Testis (tissue), 3 donors: Measurements from ENCODE around the gene HEXD. TPM values are rescaled to one million over a fixed set of nuclear protein-coding genes. Genes with fewer than 3 reads are reported as not detected.

Experiments
- DNase-seq: peaks from one replicate; pipeline ENCODE4 v3.0.0-alpha.2; 2019
- H3K27ac ChIP-seq, 2 donors: fragments of 200-600 bp; sonication (generic); one replicate each; pipeline ENCODE4 v1.5.1; 2019
- H3K27me3 ChIP-seq: fragments of 200-600 bp; sonication (generic); one replicate; pipeline ENCODE4 v1.5.1; 2019
- H3K36me3 ChIP-seq: fragments of 200-600 bp; sonication (generic); one replicate; pipeline ENCODE4 v1.5.1; 2017; ENCODE audit warnings: low read depth; ENCODE audit errors: missing control alignments
- H3K4me1 ChIP-seq: fragments of 200-600 bp; sonication (generic); one replicate; pipeline ENCODE4 v1.5.1; 2019
- H3K4me3 ChIP-seq, 2 donors: fragments of 200-600 bp; sonication (generic); one replicate each; pipeline ENCODE4 v1.5.1; 2017 to 2019
- H3K9me3 ChIP-seq: fragments of 200-600 bp; sonication (generic); one replicate; pipeline ENCODE4 v1.5.1; 2017
- POLR2A ChIP-seq: fragments of 450-650 bp; IDR thresholded peaks from one replicate; pipeline ENCODE4 v1.6.1; 2017; ENCODE audit warnings: antibody characterized with exemption, mild to moderate bottlenecking, moderate library complexity
- WGBS, 2 donors: methylation state at CpG; one replicate each; pipeline ENCODE4 v1.1.5; 2018; 5-methylcytosine and 5-hydroxymethylcytosine counted together
- intact Hi-C: fragments of 100-400 bp; cut with DNase I; formaldehyde crosslinking; loops from one replicate; pipeline ENCODE4 v1.15.1; 2023; ENCODE audit warnings: low total_unique reads
- polyA plus RNA-seq: library from polyadenylated mRNA; stranded (reverse); fragments of 350-450 nt; fragmentation: Illumina TruSeq; extraction: RNeasy Lipid Tissue Mini Kit (QIAGEN cat#74804); gene quantifications from one replicate; pipeline ENCODE4 v1.2.3, GENCODE V29; 2014; ENCODE audit warnings: low read depth, low replicate concordance; ENCODE audit not compliant: insufficient read depth
- total RNA-seq, 2 donors: library from RNA; depleted of rRNA; stranded (reverse); fragments of >200 nt; gene quantifications; one replicate each; pipeline ENCODE4 v1.2.3, GENCODE V29; 2016
- TF ChIP-seq, protein P1 (sequence below), 3 experiments: fragments of 450-650 bp in 2 of 3; fragments of 200-600 bp in 1 of 3; sonication (generic) in 1 of 3; IDR thresholded peaks; one replicate each; pipeline ENCODE4 v1.5.1; 2016 to 2019; ENCODE audit warnings: antibody characterized with exemption in 3 of 3, mild to moderate bottlenecking in 2 of 3, moderate library complexity in 1 of 3

The HEXD gene
- total and polyA plus RNA-seq, 3 donors from 2014 or later = 24.4 to 95.3 (median 90.9) TPM

DNA sequence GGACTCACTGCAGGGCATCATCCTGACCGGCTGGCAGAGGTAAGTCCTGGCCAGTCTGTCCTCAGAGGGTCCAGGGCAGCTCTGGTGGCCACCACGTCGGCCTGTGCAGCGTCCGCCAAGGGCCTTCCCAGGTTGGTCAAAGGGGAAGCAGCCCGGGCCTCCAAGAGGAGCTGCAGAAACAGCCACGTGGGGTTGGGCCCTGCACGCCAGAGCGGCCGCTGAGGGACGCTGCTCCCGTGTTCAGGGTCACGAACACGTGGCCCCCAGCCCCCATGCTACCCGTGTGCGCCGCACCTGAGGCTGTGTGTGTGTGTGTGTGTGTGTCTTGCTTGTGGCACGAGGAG, 19.1 kb downstream of the HEXD start:
- WGBS, 2 donors = 86 to 94% methylated on average over 7 to 16 of the region's 18 CpGs
- Histone ChIP-seq H3K4me1 (peaks cover 10% of the 10 kb centered on the region), H3K9me3 (no peaks in the 10 kb centered on the region), H3K27ac (no peak overlapping the region), H3K27me3 (no peaks in the 10 kb centered on the region), H3K4me3 (no peak overlapping the region), H3K36me3 (no peaks in the 10 kb centered on the region)
- intact Hi-C loops = no loop called here
- DNase-seq = no peak
- no peak for TF ChIP-seq POLR2A
- TF ChIP-seq, protein P1, sequence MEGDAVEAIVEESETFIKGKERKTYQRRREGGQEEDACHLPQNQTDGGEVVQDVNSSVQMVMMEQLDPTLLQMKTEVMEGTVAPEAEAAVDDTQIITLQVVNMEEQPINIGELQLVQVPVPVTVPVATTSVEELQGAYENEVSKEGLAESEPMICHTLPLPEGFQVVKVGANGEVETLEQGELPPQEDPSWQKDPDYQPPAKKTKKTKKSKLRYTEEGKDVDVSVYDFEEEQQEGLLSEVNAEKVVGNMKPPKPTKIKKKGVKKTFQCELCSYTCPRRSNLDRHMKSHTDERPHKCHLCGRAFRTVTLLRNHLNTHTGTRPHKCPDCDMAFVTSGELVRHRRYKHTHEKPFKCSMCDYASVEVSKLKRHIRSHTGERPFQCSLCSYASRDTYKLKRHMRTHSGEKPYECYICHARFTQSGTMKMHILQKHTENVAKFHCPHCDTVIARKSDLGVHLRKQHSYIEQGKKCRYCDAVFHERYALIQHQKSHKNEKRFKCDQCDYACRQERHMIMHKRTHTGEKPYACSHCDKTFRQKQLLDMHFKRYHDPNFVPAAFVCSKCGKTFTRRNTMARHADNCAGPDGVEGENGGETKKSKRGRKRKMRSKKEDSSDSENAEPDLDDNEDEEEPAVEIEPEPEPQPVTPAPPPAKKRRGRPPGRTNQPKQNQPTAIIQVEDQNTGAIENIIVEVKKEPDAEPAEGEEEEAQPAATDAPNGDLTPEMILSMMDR (IDR thresholded peaks at IDR 0.05) = no peak

GRCh38 chr17:82438401-82439193, 20.4 kb downstream of the HEXD start:
- Histone ChIP-seq H3K4me3 (no peak overlapping the region), H3K4me1 (peaks cover 22% of the 10 kb centered on the region), H3K36me3 (no peaks in the 10 kb centered on the region), H3K27ac (no peak overlapping the region), H3K9me3 (no peaks in the 10 kb centered on the region), H3K27me3 (no peaks in the 10 kb centered on the region)
- no peak for DNase-seq
- intact Hi-C loops = no loop called here
- 75 to 80% methylated on average over 4 to 26 of the region's 26 CpGs for WGBS, 2 donors
- TF ChIP-seq, protein P1 (IDR thresholded peaks at IDR 0.05) = no peak
- TF ChIP-seq POLR2A = no peak

- 89 to 95% methylated on average over 16 to 19 of the region's 29 CpGs for WGBS, 2 donors
- no peak for TF ChIP-seq POLR2A
- TF ChIP-seq, protein P1 (IDR thresholded peaks at IDR 0.05) = no peak
- Histone ChIP-seq H3K4me1 (peaks cover 28% of the 10 kb centered on the region), H3K27ac (no peak overlapping the region), H3K9me3 (no peaks in the 10 kb centered on the region), H3K4me3 (no peak overlapping the region), H3K27me3 (no peaks in the 10 kb centered on the region), H3K36me3 (no peaks in the 10 kb centered on the region)
- DNase-seq = no peak
- intact Hi-C loops = no loop called here
Observed at GRCh38 chr17:82439194-82439828, 21.2 kb downstream of the HEXD start.

DNA sequence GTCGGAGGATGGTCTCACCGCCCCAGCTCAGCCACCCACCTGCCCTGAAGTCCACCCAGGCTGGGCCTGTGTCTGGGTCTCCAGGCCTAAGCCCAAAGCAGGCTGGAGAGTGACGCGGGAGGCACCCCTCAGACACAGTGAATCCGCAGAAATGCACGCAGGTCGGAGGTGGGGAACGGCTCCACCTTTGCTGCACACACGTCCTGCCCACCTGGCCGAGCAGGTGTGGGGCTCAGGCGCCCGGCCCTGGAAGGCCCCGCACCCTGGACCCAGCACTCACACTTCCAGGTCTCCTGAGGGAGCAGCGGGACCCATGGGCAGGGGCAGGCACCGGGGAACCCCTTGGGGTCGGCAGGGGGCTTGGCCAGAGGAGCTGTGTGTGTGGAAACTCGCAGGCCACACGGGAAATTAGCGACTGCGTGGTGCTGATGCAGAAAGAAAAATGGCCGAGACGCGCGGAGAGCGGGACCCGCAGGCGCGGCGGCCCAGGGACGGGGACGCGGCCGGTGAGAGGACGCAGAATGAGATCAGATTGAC, 21.8 kb downstream of the HEXD start:
- Histone ChIP-seq H3K27ac (no peak overlapping the region), H3K4me1 (peaks cover 31% of the 10 kb centered on the region), H3K9me3 (no peaks in the 10 kb centered on the region), H3K4me3 (no peak overlapping the region), H3K36me3 (no peaks in the 10 kb centered on the region), H3K27me3 (no peaks in the 10 kb centered on the region)
- WGBS, 2 donors = 94 to 96% methylated on average over 28 to 34 of the region's 34 CpGs
- TF ChIP-seq, protein P1 (IDR thresholded peaks at IDR 0.05) = no peak
- TF ChIP-seq POLR2A = no peak
- DNase-seq = no peak
- intact Hi-C loops = no loop called here
